ENCODE data around the gene NTN3. TPM values are rescaled to one million over a fixed set of nuclear protein-coding genes. Genes with fewer than 3 reads are reported as not detected.

NTN3 gene
- total and polyA plus RNA-seq, 10 donors, result 0.03 to 0.28 (median 0.13) TPM; not detected in 5

- H3K36me3 ChIP-seq, result no peaks in the 10 kb centered on the region
- H3K27me3 ChIP-seq (replicated peaks in 1 of 7), result peaks cover 0 to 83% (median 65%) of the 10 kb centered on the region in 7 donors
- intact Hi-C loops (cut with DNase I; ENCODE audit: low total_unique reads), result no loop called here
- WGBS, 5 donors, result 53 to 60% (median 56%) methylated on average over 15 to 16 of the region's 16 CpGs
- DNase-seq, result no peak
- H3K9me3 ChIP-seq, result no peaks in the 10 kb centered on the region
- no peak overlapping the region for H3K4me3 ChIP-seq
- no peak for TF ChIP-seq POLR2A (IDR thresholded peaks at IDR 0.05)
- peaks cover 14 to 77% (median 66%) of the 10 kb centered on the region in 6 donors for H3K4me1 ChIP-seq
- H3K27ac ChIP-seq, result no peak overlapping the region
Measured at GRCh38 chr16:2469399-2470233, 1.5 kb upstream of the NTN3 start.

GRCh38 chr16:2470234-2470601, 879 bp upstream of the NTN3 start:
- Histone ChIP-seq H3K27ac (no peak overlapping the region), H3K36me3 (no peaks in the 10 kb centered on the region), H3K27me3 (replicated peaks in 1 of 7) (peaks cover 0 to 83% (median 65%) of the 10 kb centered on the region in 7 donors), H3K4me1 (peaks cover 14 to 78% (median 67%) of the 10 kb centered on the region in 6 donors), H3K9me3 (no peaks in the 10 kb centered on the region), H3K4me3 (no peak overlapping the region)
- TF ChIP-seq CTCF (IDR thresholded peaks at IDR 0.05 in 8 of 11, conservative IDR thresholded peaks at IDR 0.05 in 3 of 11) (no peak), POLR2A (IDR thresholded peaks at IDR 0.05) (no peak), POLR2AphosphoS5 (IDR thresholded peaks at IDR 0.05) (no peak)
- intact Hi-C loops (cut with DNase I; ENCODE audit: low total_unique reads), result no loop called here
- DNase-seq, result no peak
- WGBS, 5 donors, result 84 to 89% (median 86%) methylated on average over 3 to 7 of the region's 7 CpGs

GRCh38 chr16:2470603-2471015, 488 bp upstream of the NTN3 start:
- H3K9me3 ChIP-seq, result no peaks in the 10 kb centered on the region
- H3K27ac ChIP-seq, result no peak overlapping the region
- no peak for DNase-seq
- intact Hi-C loops (cut with DNase I; ENCODE audit: low total_unique reads), result no loop called here
- peaks cover 0 to 83% (median 65%) of the 10 kb centered on the region in 7 donors for H3K27me3 ChIP-seq (replicated peaks in 1 of 7)
- no peaks in the 10 kb centered on the region for H3K36me3 ChIP-seq
- no peak for TF ChIP-seq POLR2A (IDR thresholded peaks at IDR 0.05)
- no peak for TF ChIP-seq POLR2AphosphoS5 (IDR thresholded peaks at IDR 0.05)
- TF ChIP-seq CTCF (IDR thresholded peaks at IDR 0.05 in 8 of 11, conservative IDR thresholded peaks at IDR 0.05 in 3 of 11), result no peak
- 35 to 59% (median 41%) methylated on average over 8 to 9 of the region's 9 CpGs for WGBS, 5 donors
- peak overlapping the region in 1 of 8 donors; percentile 55 for H3K4me3 ChIP-seq
- peaks cover 16 to 82% (median 70%) of the 10 kb centered on the region in 6 donors for H3K4me1 ChIP-seq

- Histone ChIP-seq H3K27ac (no peak overlapping the region), H3K4me1 (peaks cover 20 to 95% (median 77%) of the 10 kb centered on the region in 6 donors), H3K36me3 (no peaks in the 10 kb centered on the region), H3K9me3 (no peaks in the 10 kb centered on the region), H3K4me3 (peak overlapping the region in 4 of 8 donors; percentile 10 to 55 (median 20)), H3K27me3 (replicated peaks in 1 of 7) (peaks cover 0 to 76% (median 65%) of the 10 kb centered on the region in 7 donors)
- WGBS, 5 donors, result 10 to 54% (median 34%) methylated on average over 23 to 61 of the region's 61 CpGs
- intact Hi-C loops (cut with DNase I; ENCODE audit: low total_unique reads), result no loop called here
- no peak for DNase-seq
- TF ChIP-seq CTCF (IDR thresholded peaks at IDR 0.05 in 8 of 11, conservative IDR thresholded peaks at IDR 0.05 in 3 of 11) (no peak), POLR2AphosphoS5 (IDR thresholded peaks at IDR 0.05) (peak in 1 of 3 donors; percentile 36)
Measured at GRCh38 chr16:2471653-2472487, 773 bp downstream of the NTN3 start.
